ENCODE results near the gene ABR. TPM values are rescaled to one million over a fixed set of nuclear protein-coding genes. Genes with fewer than 3 reads are reported as not detected.

ABR gene
- total and polyA plus RNA-seq, 9 donors, result 25.0 to 94.6 (median 60.2) TPM

DNA sequence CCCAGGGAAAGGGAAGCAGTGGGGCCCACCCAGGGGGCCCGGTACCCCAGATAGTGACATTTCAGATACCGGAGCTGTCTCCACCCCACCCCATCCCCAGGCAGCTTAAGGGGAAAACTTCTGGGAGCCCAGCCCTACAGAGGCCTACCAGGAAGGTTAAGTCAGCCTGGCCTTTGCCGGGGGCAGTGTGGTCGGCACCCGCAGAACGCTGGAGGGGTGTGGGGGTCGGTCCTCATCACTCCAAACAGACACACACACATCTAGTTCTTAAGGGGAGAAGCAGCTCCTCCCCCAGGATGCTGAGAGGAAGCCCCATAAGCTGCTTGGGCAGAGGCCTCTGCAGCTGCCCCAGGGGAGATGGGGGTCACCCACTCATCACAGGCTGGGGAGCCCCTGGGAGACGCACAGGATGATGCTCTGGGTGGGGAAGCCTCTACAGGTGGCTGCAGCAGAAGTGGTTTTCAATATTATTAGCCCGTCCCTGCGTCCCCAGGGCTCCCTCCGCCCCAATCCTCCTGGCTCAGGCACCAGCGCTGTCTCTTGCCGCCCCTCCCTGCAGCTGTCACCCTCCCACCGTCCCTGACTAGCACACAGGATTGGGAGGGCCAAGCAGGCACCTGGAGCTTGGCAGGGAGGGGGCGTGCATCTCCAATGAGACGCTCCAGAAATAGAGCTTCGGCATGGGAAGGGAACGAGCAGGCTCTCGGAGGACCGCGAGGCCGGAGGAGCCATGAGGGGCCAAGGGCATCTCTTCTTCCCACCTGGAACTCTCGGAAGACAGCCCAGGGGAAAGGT lies 1.4 kb upstream of the ABR start:
- peaks cover 3% of the 10 kb centered on the region for H3K4me1 ChIP-seq (ENCODE audit: insufficient read depth)
- intact Hi-C loops (cut with DNase I), result loop anchor here in 1 of 4 donors (5.0 kb wide), 1 partner anchor 39 kb away; no protein-coding TSS in a partner anchor

DNA sequence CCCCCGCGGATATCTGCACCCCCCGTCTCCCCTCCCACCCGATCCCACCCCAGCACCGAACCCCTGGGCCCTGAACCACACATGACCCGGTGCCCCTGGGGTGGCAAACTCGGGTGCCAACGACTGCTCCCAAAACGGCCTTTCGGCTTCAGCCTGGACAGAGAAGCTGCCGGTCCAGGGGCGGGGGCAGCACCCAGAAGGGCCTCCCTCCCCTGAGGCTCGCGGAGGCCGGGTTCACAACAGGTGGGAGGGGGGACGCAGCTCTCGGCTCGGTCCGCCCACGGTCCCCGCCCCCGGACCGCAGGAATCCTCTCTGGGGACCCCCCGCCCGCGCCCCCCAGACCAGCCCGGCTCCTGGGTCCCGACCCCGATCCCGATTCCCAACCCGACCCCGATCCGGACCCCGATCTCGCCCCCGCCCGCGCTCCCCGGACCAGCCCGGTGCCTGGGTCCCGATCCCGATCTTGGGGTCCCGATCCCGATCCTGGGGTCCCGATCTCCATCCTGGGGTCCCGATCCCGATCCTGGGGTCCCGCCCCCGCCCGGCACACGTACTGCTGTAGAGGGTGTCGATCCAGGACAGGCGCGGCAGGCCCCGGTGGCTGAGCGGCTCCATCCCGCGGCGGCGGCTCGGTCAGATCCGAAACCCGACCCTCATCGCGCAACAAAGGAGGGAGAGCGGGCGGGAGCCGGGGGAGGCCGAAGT lies 516 bp downstream of the ABR start:
- Histone ChIP-seq H3K27me3 (no peaks in the 10 kb centered on the region), H3K36me3 (no peaks in the 10 kb centered on the region), H3K27ac (peak overlapping the region in 1 of 2 donors; percentile 6), H3K9me3 (no peaks in the 10 kb centered on the region), H3K4me3 (peak overlapping the region; percentile 71), H3K4me1 (ENCODE audit: insufficient read depth) (peaks cover 3% of the 10 kb centered on the region)
- peak; percentile 55 to 79 (median 73) for DNase-seq
- intact Hi-C loops (cut with DNase I), result no loop called here
- TF ChIP-seq EP300 (IDR thresholded peaks at IDR 0.05) (no peak), POLR2A (IDR thresholded peaks at IDR 0.05) (no peak)
- TF ChIP-seq, protein P1, sequence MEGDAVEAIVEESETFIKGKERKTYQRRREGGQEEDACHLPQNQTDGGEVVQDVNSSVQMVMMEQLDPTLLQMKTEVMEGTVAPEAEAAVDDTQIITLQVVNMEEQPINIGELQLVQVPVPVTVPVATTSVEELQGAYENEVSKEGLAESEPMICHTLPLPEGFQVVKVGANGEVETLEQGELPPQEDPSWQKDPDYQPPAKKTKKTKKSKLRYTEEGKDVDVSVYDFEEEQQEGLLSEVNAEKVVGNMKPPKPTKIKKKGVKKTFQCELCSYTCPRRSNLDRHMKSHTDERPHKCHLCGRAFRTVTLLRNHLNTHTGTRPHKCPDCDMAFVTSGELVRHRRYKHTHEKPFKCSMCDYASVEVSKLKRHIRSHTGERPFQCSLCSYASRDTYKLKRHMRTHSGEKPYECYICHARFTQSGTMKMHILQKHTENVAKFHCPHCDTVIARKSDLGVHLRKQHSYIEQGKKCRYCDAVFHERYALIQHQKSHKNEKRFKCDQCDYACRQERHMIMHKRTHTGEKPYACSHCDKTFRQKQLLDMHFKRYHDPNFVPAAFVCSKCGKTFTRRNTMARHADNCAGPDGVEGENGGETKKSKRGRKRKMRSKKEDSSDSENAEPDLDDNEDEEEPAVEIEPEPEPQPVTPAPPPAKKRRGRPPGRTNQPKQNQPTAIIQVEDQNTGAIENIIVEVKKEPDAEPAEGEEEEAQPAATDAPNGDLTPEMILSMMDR (IDR thresholded peaks at IDR 0.05), result no peak
- WGBS, 3 donors, result 0 to 1% (median 1%) methylated on average over 15 to 69 of the region's 69 CpGs

More for the DNA sequence above, 1.4 kb upstream of the ABR start:
- peak overlapping the region; percentile 78 to 82 for H3K27ac ChIP-seq
- H3K27me3 ChIP-seq, result no peaks in the 10 kb centered on the region
- no peak overlapping the region for H3K4me3 ChIP-seq
- peak in 2 of 5 donors; percentile 18 to 30 for DNase-seq
- no peaks in the 10 kb centered on the region for H3K9me3 ChIP-seq
- WGBS, 3 donors, result 66 to 77% (median 71%) methylated on average over 23 of the region's 23 CpGs
- no peak for TF ChIP-seq POLR2A (IDR thresholded peaks at IDR 0.05)
- TF ChIP-seq, protein P1 (IDR thresholded peaks at IDR 0.05), result no peak
- no peak for TF ChIP-seq EP300 (IDR thresholded peaks at IDR 0.05)
- no peaks in the 10 kb centered on the region for H3K36me3 ChIP-seq

DNA sequence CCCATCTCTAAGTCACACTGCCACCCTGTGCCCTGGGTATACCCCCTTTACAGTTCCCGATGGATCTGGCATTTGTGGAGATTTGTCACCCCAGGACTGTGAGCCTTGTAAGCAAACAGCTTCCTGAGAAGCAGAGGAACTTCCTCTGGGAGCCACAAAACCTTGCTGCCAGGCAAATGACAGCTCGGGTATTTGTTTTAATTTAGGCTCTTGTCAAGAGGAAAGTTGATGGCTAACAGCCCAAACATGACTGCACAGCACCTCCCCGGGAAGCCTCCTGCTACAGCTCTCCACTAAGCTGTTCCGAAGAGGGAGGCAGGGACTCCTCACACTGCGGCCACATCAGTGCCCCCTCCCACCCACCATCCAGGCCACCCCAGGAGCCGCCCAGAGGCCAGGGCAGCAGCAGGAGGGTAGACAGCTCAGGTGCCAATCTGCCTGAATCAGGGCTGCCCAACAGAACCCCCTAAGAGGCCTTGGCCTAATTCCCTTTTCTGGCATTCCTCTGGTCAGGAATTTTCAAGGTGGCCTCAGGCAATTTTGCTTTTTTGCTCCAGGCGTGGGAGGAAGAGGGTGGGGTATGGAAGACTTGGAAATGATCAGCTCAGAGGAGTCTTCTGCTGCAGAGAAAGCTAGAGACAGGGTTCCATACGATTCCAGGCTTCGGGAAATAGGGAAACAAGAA lies 2.6 kb downstream of the ABR start:
- Histone ChIP-seq H3K4me3 (no peak overlapping the region), H3K9me3 (no peaks in the 10 kb centered on the region), H3K36me3 (no peaks in the 10 kb centered on the region), H3K4me1 (ENCODE audit: insufficient read depth) (peaks cover 3% of the 10 kb centered on the region), H3K27me3 (no peaks in the 10 kb centered on the region), H3K27ac (no peak overlapping the region)
- TF ChIP-seq POLR2A (IDR thresholded peaks at IDR 0.05), result no peak
- TF ChIP-seq EP300 (IDR thresholded peaks at IDR 0.05), result no peak
- TF ChIP-seq, protein P1 (IDR thresholded peaks at IDR 0.05), result no peak
- intact Hi-C loops (cut with DNase I), result no loop called here
- no peak for DNase-seq
- WGBS, 3 donors, result 51 to 69% (median 62%) methylated on average over 9 of the region's 9 CpGs

DNA sequence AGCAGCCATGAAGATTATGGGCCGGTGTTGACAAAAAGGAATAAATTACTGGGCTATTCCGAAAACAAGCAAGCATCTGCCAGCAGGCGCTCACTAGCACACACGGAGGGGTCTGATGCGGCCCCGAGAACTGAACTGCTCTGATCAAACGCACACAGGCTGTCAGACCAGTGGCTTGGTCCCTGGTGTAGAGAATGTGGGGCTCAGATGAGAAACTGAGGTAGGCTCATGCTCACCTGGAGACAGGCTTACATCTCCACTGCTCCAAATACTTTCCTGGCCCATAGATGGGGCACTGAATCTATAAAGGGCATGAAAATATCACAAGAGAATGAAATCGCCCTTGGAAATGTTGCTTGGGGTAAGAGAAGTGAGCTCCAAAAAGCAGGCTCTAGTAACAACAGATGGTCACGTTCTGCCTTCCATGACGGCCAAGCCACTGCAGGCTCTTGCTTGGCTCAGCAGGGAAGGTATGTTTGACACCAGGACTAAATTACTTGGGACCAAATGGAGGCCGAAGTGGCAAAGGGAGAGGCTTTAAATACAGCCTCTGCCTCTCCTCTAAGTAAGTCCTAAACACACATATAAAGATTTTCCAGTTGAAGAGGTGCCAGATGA lies 5.4 kb downstream of the ABR start:
- no peaks in the 10 kb centered on the region for H3K36me3 ChIP-seq
- H3K27me3 ChIP-seq, result no peaks in the 10 kb centered on the region
- TF ChIP-seq, protein P1 (IDR thresholded peaks at IDR 0.05), result no peak
- TF ChIP-seq POLR2A (IDR thresholded peaks at IDR 0.05), result no peak
- TF ChIP-seq EP300 (IDR thresholded peaks at IDR 0.05), result no peak
- H3K27ac ChIP-seq, result no peak overlapping the region
- H3K4me1 ChIP-seq (ENCODE audit: insufficient read depth), result peaks cover 6% of the 10 kb centered on the region
- WGBS, 3 donors, result 80 to 86% (median 82%) methylated on average over 11 of the region's 11 CpGs
- no peak for DNase-seq
- no peaks in the 10 kb centered on the region for H3K9me3 ChIP-seq
- no peak overlapping the region for H3K4me3 ChIP-seq
- intact Hi-C loops (cut with DNase I), result no loop called here
